Eye (tissue), 1 donor: ENCODE data around the gene LRRK1.
A peak's percentile ranks its signal among the peaks of the same experiment; 100 is the strongest.
"Not testable (repeated sequence)": the region's sequence is repeated elsewhere in the genome, so short reads cannot be mapped to it uniquely, and the experiment has no call there.

Experiments
- DNase-seq: peaks from one replicate; pipeline ENCODE4 v3.0.0-alpha.2; 2015

The LRRK1 gene

GRCh38 chr15:101062471-101063171, 143.5 kb downstream of the LRRK1 start:
- no peak for DNase-seq

- no peak for DNase-seq
These were observed 144.1 kb downstream of the LRRK1 start for GRCh38 chr15:101063212-101063611.

- peak; percentile 46 for DNase-seq
These were observed 145.0 kb downstream of the LRRK1 start for GRCh38 chr15:101063891-101064794.

DNA sequence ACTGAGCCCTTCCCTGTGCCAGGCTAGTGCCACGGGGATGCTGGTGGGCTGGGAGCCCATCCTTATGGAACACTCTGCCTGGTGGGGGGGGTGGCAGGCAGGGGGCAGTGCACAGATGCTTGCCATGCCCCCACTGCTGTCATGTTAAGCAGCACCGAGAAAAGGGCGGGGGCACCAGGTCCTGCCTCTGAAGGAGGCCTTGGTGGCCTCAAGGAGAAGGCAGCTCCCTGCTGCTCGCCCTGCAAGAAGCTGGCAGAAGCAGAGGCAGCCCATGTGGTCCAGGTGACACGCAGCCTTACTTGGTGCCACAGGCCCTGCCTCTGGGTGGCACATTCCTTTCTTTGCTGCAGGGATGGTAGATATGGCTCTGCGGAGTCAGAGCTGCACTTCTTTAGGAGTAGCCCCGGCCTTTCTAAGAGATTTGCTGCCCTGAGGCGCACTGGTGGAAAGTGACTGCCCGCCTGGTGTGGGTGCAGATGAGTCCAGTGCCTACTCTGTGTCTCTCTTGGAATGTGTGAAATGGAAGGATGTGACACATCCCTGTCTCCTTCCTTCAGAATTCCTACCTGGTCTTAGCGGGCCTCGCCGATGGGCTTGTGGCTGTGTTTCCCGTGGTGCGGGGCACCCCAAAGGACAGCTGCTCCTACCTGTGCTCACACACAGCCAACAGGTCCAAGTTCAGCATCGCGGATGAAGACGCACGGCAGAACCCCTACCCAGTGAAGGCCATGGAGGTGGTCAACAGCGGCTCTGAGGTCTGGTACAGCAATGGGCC, 145.8 kb downstream of the LRRK1 start:
- no peak for DNase-seq

GRCh38 chr15:101065570-101066221, 146.5 kb downstream of the LRRK1 start:
- DNase-seq: no peak

DNA sequence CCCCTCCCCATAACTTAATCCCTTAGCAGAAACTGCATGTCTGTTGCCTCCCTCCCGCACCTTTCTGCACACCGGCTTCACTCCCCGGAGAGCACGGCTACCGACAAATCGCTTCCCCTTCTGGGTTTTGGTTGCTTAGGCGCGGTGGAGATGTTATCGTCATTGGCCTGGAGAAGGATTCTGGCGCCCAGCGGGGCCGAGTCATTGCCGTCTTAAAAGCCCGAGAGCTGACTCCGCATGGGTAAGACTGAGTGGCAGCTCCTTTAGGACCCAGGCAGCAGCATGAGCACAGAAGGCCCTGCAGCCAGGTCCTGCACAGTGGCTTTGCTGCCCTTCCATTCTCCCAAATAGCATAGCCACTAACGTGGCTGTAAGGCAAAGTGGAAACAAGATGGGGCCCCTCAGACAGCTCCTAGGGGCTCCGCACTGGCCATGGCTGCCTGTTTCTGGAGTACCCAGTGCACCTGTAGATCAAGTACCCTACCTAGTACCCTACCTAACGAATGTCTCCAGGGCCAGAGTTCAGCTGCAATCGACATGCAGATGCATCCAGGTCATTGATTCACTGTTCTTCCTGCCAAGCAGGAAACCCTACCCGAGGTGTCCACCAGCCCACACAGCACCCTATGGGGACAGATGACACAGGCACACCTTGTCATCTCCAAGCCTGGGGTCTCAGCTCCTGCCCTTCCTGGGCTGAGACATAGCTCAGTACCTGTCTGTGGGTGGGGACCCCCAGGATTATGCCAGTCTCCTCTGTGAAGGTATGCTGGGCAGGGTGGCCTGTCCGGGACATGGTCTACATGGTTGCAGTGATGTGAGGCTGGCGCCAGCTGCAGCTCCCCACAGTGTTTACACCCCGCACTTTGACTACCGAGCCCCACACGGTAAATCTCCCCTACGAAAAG, 147.6 kb downstream of the LRRK1 start:
- DNase-seq: no peak

- DNase-seq: no peak
These were observed 148.7 kb downstream of the LRRK1 start for GRCh38 chr15:101067660-101068522.

- DNase-seq: no peak
These were observed 149.4 kb downstream of the LRRK1 start for GRCh38 chr15:101068523-101068960.

GRCh38 chr15:101068961-101069653, 149.9 kb downstream of the LRRK1 start:
- DNase-seq: peak; percentile 80

DNA sequence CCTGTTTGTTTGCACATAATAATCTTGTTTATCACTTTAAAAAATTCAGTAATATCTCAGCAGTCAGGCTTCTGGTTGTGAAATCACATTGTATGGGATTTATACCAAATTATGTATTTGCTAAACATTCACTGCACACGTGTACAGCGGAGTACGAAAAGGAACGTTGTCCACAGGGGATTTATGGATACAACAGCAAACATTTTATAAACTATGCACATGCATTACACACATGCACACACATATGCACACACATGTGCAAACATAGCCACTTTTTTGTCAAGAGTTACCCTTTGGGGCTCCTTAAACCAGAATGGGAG, 150.5 kb downstream of the LRRK1 start:
- DNase-seq: no peak

GRCh38 chr15:101070024-101070423, 150.9 kb downstream of the LRRK1 start:
- no peak for DNase-seq

GRCh38 chr15:101070502-101071273, 151.5 kb downstream of the LRRK1 start:
- peak; percentile 11 for DNase-seq

GRCh38 chr15:101071651-101072050, 152.5 kb downstream of the LRRK1 start:
- DNase-seq: no peak

GRCh38 chr15:101072235-101072634, 153.1 kb downstream of the LRRK1 start:
- DNase-seq: not testable (repeated sequence)

DNA sequence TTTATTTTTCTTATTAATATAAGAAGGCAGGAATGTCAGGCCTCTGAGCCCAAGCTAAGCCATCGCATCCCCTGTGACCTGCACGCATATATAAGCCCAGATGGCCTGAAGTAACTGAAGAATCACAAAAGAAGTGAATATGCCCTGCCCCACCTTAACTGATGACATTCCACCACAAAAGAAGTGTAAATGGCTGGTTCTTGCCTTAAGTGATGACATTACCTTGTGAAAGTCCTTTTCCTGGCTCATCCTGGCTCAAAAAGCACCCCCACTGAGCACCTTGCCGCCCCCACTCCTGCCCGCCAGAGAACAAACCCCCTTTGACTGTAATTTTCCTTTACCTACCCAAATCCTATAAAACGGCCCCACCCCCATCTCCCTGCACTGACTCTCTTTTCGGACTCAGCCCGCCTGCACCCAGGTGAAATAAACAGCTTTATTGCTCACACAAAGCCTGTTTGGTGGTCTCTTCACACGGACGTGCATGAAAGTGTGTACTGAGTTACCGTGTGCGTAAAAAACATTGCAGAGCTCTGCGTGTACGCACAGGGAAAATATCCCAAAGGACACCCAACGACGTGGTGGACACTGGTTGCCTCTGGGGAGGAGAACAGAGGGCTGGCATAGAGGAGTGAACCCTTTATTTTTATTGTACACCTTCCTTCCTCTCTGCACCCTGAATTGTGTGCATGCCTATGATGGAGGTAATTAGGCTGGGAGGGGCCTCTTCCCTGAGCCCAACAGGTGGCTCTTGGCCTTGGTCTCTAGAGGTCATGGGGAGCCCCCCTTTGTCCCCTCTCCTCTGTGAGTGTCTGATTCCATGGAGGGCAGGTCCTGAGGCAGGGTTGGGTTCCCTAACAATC, 158.9 kb downstream of the LRRK1 start:
- DNase-seq: not testable (repeated sequence)

GRCh38 chr15:101078669-101079323, 159.6 kb downstream of the LRRK1 start:
- no peak for DNase-seq

DNA sequence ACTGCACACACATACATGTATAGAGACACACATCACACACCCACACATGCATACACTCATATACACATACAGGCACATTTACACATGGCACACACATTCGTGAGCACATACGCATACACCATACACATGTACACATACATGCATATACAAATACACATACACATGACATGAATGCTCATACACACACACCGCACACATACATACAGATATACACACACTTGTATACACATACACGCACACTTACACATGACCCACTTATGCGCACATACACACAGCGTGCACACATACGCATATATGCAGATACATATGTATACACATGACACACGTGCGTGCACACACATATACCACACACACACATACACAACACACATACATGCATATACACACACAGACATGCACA, 162.7 kb downstream of the LRRK1 start:
- DNase-seq: no peak
